HK-2 (cell line): ENCODE results near the gene MOV10.
A peak's percentile ranks its signal among the peaks of the same experiment; 100 is the strongest.

Source experiments
- DNase-seq: peaks from one replicate; pipeline ENCODE4 v3.0.0-alpha.2; 2018; ENCODE audit not compliant: unreplicated experiment

Gene MOV10

DNA sequence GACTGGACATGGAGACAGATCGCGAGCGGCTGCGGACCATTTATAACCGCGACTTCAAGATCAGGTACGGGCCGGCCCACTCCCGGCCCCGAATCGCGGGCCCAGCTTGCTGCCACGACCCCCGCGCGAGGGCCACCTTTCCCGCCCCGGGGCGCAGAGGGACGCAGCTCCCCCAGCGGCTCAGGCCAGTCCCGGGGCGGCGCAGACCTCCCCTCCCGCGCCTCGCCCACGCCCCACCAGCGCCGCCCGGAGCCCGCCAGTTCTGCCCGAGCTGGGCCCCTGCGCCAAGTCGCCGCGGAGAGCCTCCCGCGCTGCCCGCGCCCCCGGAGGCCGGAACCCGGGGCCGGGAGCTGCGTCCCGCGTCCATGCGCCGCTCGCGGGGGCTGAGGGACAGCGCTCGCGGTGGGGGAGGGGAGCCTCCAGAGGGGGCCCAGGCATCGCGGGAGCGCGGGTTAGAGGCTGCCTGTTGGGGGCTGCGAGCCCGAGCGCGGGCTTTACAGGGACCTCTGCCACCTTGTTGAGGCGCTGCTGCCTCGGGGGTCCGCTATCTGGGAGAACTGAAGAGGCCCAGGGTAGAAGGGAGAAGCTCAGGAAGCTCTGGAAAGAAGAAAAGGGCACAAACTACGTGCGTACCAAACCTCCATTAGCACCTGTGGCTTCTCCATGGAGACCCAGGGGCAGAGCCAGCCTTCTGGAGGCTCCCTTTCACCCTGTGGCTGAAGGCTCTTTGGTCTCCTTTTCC is 698 bp downstream of the MOV10 start:
- DNase-seq = peak; percentile 56

DNA sequence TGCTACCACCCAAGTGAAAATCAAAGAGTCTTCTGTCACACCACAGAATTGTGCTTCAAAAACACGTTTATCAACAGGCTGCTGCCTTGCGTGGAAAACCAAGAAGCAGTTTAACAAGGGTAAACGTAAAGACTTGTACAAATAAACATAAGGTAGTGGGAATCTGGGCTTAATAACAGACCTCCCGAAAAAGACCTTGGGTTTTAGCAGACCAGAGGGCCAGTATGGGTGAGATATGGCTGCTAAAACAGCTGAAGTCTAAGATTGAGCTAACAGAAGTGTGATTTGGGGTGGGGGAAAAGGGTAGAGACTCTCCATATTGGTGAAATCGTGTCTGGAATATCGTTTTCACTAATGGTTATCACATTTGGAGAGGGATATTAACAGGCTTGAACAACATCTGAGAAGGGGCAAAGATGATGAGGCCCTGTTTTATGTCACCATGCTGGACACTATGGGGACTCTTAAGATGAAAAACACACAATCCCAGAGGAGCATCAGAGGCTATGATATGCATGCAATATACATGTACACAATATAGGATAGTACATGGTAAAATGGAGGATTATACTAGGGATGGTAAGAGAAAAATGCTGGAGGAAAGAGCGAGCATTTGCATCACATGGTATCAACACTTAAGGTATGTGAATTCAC is 1.4 kb downstream of the MOV10 start:
- no peak for DNase-seq

GRCh38 chr1:112676543-112676942 is 2.1 kb downstream of the MOV10 start:
- no peak for DNase-seq

GRCh38 chr1:112677501-112677900 is 3.0 kb downstream of the MOV10 start:
- DNase-seq = no peak

DNA sequence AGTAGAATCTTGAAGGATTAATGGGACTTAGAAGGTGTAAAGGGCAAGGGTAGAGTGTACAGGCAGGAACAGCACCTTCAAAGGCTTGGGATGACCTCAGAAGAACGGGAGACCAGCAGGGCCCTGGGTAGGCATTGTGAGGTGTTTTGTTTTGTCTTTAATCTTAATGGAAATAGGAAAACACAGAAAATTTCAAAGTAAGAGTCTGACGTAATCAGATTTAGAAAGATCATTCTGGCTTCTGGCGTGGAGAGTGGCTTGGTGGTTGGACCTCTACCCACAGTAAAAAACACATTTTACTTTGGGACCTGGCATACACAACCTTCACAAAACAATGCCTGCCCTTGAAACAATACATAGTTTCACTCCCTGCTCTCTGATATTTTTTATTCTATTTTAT is 4.1 kb downstream of the MOV10 start:
- DNase-seq = no peak

GRCh38 chr1:112685913-112686312 is 11.5 kb downstream of the MOV10 start:
- no peak for DNase-seq

DNA sequence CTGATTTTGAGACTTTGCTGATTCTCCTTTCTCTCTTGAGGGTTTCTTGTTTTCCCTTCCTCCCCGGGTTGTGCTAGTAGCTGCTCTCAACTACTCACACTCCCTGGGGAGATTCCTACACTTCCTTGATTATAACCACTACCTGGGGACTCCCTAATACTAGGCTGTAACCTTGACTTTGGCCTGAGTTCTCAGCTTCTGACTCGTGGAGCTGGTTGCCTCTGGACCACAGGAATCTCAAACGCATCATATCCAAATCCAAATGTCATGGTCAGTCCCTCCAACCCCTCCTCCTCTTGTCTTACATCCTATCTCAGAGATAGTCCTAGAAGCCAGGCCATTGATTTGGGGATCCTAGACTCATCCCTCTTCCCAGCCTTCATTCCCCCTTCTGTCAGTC is 12.0 kb downstream of the MOV10 start:
- no peak for DNase-seq

GRCh38 chr1:112686835-112687234 is 12.4 kb downstream of the MOV10 start:
- no peak for DNase-seq

DNA sequence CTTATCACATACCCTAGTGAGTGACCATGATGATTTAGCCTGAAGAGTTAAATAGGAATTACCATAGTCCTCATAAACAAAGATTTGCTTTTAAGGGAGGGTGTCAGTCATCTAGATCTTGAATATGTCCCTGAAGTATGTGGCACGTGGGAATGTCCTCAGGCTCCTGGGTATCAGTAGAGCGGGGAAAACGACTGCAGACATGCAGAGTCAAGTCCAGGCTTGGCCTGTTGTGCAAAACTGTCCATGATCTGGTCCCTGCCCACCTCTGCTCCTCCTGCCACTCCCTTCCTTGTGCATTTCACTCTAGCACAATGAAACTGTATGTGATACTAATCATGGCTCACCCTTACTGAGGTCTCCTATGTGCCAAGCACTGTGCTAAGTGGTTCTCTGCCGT is 12.9 kb downstream of the MOV10 start:
- DNase-seq = no peak

DNA sequence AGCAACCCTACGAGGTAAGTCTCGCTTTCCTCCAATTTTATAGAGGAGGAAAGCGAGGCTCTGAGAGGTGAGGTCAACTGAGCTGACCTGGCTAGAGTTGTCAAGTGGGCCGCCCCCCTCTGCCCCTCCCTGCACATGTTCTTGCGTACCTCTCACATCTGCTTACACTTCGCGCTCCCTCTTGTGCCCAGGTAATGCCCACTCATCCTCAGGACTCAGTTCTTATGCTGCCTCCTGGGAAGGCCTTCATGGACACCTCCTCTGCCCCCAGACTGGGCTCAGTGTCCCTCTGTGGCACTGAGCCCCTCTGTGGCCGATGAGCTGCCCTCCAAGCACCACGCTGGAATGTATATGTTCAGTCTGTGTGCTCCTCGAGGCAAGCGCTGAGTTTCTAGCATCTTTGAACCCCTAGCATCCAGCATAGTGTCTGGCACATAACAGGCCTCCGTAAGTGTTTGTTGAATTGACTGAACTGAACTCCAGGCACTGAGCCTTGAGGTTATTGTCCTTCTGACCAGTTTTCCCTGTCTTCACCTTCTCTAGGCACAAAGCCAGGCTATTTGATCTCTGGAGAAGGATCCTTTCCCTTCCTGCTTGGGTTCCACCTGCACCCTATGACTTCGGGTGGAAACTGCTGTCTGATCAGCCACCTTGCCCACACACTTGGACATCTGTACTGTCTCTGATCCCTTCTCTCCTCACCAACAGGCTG is 13.5 kb downstream of the MOV10 start:
- DNase-seq = no peak

GRCh38 chr1:112688781-112689193 is 14.3 kb downstream of the MOV10 start:
- DNase-seq = no peak

DNA sequence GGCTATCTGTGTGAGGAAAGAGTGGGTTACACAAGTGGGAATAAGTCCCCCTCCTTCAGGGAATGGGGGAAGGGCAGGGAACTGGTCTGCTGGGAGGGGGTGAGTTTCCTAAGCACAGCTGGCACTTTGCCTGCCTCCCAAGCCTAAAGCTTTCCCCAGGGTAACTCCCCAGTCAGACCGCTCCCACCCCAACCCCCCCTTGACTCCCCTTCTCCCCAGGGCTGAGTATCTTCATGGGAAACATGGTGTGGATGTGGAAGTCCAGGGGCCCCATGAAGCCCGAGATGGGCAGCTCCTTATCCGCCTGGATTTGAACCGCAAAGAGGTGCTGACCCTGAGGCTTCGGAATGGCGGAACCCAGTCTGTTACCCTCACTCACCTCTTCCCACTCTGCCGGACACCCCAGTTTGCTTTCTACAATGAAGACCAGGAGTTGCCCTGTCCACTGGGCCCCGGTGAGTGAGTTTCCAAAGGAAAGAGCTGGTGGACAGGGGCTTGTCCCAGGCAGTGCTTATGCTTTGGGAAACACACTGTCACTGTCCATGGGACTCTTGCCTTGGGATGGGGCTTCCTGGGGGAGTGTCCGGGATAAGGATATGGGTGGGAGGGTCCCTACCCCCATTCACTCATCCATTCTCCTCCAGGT is 14.9 kb downstream of the MOV10 start:
- DNase-seq = no peak

GRCh38 chr1:112689842-112690237 is 15.4 kb downstream of the MOV10 start:
- DNase-seq = no peak

- no peak for DNase-seq
These were observed 18.2 kb downstream of the MOV10 start for GRCh38 chr1:112692681-112693080.

DNA sequence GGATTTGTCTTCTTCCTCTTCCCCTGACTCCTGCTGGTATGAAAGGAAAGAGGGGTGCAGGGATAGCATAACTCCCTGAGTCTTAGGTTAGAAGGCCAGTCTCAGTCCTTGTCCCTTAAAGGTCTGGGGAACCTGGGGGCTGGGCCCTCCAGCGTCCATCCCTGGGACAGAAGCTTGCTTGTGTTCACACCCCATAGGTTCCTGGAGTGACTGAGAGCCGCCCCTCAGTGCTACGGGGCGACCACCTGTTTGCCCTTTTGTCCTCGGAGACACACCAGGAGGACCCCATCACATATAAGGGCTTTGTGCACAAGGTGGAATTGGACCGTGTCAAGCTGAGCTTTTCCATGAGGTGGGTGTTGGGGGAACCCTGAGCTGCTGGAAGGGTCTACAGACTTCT is 19.4 kb downstream of the MOV10 start:
- DNase-seq = no peak

GRCh38 chr1:112694363-112694929 is 20.0 kb downstream of the MOV10 start:
- no peak for DNase-seq

DNA sequence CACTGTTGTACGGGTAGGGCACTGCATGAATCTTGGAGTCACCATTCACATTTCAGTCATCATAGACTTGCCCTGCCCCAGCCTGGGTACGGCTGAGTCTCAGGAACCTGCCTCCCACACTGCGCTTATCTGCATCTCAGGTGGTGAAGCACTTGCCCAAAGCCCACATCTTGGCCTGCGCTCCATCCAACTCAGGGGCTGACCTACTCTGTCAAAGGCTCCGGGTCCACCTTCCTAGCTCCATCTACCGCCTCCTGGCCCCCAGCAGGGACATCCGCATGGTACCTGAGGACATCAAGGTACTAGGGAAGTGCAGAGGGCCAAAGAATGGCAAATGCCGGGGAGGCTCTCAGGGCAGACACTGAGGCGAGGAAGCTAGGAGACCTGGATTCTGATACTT is 20.8 kb downstream of the MOV10 start:
- no peak for DNase-seq

GRCh38 chr1:112696578-112697314 is 22.3 kb downstream of the MOV10 start:
- DNase-seq = no peak

- no peak for DNase-seq
These were observed 23.3 kb downstream of the MOV10 start for GRCh38 chr1:112697781-112698201.

GRCh38 chr1:112698366-112699310 is 24.2 kb downstream of the MOV10 start:
- DNase-seq = no peak
